HFF-Myc (cell line): ENCODE results near the gene THBS4.
"Not testable (repeated sequence)": the region's sequence is repeated elsewhere in the genome, so short reads cannot be mapped to it uniquely, and the experiment has no call there.

Experiments
- DNase-seq: peaks from one replicate; pipeline ENCODE4 v3.0.0-alpha.2; 2011; ENCODE audit warnings: low read depth; ENCODE audit errors: extremely low read depth
- H3K4me3 ChIP-seq: replicated peaks from 2 replicates; pipeline ENCODE4 v1.5.1; 2011; ENCODE audit warnings: low read depth, mild to moderate bottlenecking, control low read depth, low read length
- CTCF ChIP-seq: IDR thresholded peaks from 2 replicates; pipeline ENCODE4 v1.5.1; 2012; ENCODE audit warnings: mild to moderate bottlenecking, low read depth, low read length, control low read depth; ENCODE audit errors: missing control alignments

THBS4 gene

DNA sequence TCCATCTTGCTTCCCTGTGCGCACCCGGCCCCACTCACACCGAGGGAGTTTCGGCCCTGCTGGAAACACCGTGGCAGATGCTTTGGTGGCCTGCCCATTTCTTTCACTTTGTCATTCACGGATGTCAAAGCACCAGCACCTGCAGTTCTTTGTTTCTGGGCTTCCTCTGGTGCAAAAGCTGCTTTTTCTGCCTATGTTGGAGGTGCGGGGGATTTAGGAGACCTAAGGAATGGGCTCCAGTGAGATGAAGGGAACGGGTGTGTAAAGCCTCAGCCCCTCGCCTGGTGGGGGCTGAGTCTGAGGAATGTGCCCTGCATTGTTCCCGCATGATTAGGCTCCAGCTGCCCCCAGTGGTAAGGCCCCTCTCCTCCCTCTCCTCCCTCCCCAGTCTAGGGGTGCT is 62.3 kb downstream of the THBS4 start:
- DNase-seq = no peak
- TF ChIP-seq CTCF = no peak
- no peak overlapping the region for H3K4me3 ChIP-seq

DNA sequence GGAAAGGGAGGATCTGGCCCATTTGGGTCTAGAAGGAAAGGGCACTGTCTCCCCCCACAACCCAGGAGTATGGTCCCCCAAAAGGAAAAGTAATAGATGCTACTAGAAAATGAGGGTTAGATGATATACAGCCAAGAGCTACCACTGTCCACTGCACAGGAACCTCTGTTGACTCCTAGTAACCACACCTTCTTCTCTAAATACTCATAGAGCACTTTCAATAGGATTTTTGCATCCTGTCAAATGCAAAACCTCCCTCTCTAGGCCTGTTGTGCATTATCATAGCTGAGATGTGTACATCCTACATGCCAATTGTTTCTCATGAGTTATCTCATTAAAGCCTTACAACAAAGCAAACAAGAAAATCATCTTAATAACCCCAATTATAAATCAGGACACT is 66.8 kb downstream of the THBS4 start:
- no peak for TF ChIP-seq CTCF
- no peak overlapping the region for H3K4me3 ChIP-seq

GRCh38 chr5:80103371-80103770 is 68.2 kb downstream of the THBS4 start:
- TF ChIP-seq CTCF = no peak
- H3K4me3 ChIP-seq = no peak overlapping the region
- no peak for DNase-seq

More for the DNA sequence above, 66.8 kb downstream of the THBS4 start:
- no peak for DNase-seq

GRCh38 chr5:80105698-80106439 is 70.7 kb downstream of the THBS4 start:
- DNase-seq = no peak

GRCh38 chr5:80106916-80107315 is 71.8 kb downstream of the THBS4 start:
- TF ChIP-seq CTCF = no peak
- H3K4me3 ChIP-seq = no peak overlapping the region
- DNase-seq = no peak

More at GRCh38 chr5:80105698-80106439, 70.7 kb downstream of the THBS4 start:
- H3K4me3 ChIP-seq = no peak overlapping the region
- TF ChIP-seq CTCF = no peak

DNA sequence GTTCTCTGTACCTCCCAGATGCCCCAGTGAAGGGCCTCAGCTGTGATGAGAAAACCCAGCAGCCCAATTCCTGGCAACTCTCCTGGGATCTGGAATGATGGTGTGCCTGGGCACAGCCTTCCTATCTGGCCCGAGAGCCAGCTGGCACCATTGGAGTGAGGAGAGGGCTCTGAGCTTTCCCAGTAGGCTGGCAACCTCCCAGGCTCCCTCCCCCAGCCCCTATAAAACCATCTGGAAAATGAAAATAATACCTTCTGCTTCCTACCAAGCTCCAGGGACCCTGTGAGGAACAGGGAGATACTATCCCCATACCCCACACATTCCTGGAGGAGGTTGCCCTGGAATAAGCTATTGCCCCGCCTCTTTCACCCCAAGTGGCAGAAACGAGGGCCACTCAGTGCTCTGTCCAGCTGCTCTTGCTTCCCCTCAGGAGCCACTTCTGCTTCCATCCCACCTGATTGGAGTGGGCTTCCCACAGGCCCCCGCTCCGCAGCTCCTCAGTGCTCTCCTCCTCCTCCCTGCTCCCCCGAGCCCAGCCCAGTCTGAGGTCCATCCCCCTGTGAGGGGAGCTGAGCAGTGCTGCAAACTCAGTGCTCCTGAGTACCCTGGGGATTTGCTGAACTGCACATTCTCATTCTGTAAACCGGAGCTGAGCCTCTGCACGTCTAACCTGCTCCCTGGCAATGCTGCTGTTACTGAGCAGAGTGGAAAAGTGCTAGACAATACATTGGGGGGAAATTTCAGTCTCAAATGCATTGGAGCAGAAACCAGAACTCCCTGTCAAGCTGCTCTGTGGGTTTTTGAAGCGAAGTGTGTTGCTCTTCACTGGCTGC is 74.7 kb downstream of the THBS4 start:
- H3K4me3 ChIP-seq = no peak overlapping the region
- DNase-seq = no peak

DNA sequence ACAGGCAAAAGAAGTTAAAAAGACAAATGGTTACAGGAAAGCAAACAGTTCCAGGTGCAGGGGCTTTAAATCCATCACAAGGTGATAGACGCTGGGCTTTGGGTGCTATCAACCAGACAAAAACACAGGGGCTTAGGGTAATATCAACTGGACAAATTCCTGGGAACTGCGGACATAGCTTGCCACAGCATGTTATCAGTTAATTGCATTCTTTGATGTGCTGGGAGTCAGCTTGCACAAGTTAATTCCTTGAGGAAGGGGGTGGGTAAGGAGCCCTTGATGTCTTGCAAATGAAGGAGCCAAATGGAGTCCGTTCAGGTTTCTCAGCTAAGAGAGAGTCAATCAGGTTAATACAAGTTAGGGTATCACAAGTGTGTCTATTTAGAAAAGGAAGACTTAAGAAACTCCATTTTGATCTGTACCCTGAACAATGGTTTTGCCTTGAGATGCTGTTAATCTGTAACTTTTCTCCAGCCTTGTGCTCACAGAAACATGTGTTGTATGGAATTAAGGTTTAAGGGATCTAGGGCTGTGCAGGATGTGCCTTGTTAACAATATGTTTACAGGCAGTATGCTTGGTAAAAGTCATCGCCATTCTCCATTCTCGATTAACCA is 76.3 kb downstream of the THBS4 start:
- not testable (repeated sequence) for H3K4me3 ChIP-seq, DNase-seq

More for the DNA sequence above, 74.7 kb downstream of the THBS4 start:
- no peak for TF ChIP-seq CTCF
